GM18498 (cell line): Measurements from ENCODE around the gene ADAR.

Source experiments
- ATAC-seq: cut with Tn5 transposase; IDR thresholded peaks from one replicate; pipeline ENCODE4 v1.9.1; 2021; ENCODE audit warnings: mild to moderate bottlenecking, moderate library complexity; ENCODE audit not compliant: unreplicated experiment

Gene ADAR

DNA sequence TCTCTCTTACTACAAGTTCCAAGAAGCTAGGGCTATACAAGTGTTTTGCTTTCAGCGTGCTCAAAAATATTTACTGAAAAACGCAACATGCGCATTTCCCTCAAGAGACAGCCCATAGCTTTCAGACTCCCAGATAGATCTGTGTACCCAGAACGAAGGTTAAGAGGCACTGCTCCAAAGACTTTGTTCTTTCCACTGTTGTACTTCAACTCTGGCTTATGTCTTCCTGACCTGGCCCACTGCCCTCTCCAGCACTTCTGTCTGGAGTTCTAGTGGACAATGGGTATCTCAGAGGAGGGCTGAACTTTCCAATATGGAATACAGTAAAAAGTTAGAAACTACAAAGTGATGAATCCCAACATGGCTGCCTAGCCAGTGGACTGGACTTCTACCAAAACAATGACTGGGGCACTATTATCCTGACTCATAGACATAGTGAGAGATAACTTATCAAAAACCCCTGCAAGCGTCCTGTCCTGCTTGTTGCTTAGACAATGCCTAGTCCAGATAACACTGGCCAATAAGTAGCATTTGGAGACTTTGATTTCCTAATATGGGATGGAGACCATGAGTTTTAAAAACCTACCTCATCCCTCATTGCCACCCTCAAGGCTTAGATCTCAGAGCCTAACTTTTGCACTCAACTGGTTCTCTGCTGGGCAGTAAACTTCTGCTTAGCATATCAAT is 8.8 kb upstream of the ADAR start:
- no peak for ATAC-seq

DNA sequence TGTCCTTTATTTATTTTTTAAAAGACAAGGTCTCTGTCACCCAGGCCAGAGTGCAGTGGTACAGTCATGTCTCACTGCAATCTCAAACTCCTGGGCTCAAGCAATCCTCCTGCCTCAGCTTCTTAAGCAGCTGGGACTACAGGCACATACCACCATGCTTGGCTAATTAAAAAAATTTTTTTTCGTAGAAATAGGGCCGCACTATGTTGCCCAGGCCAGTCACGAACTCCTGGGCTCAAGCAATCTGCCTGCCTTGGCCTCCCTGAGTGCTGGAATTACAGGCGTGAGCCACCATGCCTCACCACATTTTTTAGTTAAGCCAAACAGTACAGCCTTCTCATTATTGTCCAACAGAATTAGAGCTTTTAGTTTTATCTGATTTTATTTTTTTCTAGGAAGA is 7.4 kb upstream of the ADAR start:
- no peak for ATAC-seq

DNA sequence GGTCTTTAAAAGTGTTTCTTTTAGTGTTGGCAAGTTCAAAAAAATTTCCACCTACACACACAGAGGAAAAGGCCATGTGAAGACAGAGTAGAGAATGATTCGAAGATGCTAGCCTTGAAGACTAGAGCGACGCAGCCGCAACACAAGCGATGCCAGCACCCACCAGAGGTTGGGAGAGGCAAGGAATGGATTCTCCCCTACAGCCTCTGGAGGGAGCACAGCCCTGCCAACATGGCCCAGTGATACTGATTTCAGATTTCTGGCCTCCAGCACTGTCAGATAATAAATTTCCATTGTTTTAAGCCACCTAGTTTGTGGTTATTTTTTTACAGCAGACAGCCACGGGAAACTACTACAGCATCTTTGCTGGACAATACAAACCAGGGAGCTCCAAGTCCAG is 6.9 kb upstream of the ADAR start:
- ATAC-seq = no peak

DNA sequence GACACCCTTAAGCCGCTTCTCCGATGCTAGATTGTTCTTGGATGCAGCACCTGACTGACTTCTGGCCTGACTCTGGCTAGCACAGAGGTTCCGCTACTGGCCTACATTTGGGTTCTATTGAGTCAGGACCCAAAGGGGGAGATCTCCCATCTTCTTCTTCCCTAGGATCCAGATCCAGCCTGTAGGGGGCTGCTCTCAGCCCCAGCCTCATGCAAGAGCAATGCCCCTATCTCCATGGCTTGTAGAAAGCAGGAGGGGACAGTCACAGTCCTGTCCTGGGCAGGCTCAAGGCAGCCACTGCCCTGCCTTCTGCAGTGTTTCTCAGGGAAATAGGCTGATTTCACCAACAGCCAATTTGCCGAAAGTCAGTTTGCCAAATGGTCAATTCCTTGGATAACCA is 6.3 kb upstream of the ADAR start:
- ATAC-seq = no peak

DNA sequence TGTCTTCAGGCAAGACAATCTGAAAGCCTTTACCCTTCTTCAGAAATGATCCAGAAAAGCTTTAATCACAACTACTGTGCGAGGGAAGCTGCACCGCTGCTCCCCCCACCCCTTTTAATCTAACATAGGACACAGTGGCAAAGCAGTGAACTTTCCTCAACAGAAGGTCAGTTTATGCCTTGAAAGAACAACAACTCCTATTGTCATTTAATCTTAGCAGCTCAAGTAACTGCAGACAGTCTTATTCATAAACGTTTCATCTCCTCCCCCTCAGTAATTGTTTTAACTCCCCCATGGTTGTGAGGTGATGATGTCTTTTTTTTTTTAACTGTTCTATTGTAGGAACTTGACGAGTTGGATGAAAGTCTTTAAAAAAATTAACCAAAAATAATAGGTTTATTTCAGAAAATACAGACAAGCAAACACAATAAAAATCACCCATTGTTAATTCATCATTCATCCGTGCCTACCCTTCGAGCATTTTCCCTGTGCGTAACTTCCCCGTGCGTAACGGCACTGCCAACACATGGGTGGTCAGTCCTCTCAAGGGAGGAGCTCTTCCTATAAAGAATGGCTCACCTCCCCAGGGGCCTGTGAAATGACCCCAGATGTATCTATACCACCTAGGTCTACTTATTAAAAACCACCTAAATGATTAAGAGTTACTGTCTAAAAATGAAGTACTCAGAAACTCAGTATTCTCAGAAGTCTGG is 3.3 kb upstream of the ADAR start:
- ATAC-seq = no peak

DNA sequence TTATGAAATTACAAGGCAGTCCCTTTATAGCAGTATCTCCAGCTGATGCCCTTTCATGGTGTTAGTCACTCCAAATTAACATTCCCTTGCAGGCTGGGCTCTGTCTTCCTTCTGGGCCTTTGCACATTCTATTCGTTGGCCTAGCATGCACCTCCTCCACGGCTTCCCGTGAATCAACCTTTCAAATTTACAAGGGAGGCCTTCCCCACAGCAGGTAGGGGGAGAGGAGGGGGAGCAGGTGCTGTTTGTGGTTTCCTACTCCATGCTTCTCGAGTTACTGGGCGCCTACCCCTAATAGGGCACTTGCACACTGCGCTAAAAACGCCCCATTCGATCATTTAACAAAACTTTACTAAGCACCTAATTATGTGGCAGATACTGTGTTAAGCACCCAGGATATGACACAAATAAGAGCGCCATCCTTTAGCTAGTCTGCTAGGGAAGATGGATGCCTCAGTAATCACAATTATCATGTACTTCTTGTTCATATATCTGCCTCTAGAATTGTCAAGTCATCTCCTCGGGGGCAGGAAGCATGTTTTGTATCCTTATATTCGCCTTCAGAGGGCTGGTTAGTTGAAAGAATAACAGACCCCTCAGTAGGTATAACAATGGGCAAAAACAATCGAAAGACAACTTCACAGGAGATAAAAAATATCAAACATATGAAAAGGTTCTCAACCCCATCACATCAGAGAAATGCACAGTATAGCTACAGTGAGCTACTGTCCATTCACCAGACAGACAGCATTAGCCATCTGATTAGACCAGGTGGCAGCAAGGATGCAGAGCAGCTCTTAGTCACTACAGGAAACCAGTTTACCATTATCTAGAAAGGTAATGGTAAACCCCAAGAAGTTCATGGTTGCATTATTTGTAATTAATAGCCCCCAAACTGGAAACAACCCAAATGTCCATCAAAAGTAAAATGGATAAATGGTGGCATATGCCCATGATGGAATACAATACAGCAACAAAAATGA is 1.7 kb upstream of the ADAR start:
- ATAC-seq = no peak

DNA sequence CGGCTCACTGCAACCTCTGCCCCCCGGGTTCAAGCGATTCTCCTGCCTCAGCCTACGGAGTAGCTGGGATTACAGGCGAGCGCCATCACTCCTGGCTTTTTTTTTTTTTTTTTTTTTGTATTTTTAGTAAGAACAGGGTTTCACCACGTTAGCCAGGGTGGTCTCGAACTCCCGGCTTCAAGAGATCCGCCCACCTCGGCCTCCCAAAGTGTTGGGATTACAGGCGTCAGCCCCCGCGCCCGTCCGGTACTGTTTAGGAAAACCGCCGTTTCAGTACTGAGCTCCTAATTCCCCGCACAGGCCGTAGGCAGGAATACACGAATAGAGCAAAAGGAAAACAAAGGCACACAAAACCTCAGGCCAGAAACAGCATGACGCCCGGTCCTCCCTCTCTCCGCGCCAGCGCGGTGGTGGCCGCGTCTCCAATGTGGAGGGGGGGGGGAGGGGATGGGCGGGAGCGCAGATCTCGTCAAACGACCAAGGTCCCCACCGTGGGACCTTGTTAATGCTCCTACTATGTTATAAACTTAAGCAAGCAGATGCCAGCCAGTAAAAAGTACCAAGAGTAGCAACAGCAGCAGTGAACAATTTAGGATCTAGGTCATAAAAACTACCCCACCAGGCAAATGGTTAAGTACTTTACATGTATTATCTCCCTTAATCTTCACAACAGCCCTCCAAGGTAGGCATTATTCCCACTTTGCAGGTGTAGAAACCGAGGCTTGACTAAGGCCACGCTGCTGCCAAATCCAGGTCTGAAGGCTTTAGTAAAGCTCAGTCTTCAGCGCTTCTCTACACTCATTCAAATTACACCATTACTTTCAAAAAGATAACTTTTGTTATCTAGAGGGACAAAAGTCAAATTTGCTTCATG is 648 bp upstream of the ADAR start:
- ATAC-seq = no peak

DNA sequence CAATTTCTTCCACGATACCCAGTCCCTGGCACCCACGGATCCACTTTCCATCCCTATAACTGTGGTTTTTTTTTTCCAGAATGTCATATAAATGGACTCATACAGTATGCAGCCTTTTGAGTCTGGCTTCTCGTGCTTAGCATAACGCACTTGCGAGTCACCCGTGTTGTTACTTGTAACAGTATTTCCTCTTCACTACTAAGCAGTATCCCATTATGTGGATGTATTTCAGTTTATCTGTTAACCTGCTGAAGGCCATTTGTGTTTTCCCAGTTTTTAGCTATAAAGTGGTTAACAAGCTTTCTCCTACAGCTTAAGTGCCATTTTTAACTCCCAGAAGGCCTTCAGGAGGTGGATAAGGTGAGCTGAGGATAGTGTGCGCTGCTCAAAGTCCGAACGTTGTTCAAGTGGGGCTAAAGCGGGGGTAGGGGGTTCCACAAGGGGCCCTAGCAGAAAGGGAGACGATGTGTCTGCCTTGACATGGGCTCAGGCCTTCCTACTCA is 829 bp downstream of the ADAR start:
- peak; percentile 19 for ATAC-seq

DNA sequence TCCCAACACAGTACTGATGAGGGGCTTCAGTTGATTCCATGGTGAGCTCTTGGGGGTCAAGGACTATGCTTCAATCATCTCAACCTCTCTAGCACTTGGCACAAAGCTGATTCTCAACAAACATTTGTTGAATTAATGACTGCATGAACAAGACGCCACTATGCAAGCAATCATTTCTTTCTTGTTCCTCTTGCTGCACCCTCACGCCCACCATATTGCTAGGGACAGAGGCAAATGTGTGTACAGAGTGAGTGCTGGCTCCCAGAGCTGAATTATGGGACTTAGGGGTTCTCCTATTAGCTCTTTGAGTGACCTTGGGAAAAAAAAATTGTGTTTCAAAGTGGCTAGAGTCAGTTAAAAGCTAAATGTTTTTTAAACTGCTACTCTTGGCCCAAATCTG is 2.5 kb downstream of the ADAR start:
- no peak for ATAC-seq

DNA sequence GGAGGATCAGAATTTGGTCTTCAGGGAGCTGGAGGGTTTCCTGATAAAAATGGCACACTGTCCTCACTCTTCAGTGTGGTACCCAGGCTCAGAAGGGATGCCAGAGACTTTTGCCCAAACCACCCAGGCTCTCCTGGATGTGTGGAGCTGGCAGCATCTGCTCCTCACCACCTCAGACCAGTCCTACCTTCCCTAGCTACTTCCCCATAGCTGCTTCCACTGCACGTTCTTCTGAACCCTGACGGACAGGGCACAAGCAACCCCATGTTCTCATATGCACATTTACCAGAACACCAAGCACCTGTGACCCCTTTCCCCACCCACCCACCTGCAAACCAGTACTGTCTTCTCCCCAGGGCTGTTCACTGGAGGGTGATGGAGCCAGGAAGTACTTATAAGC is 4.7 kb downstream of the ADAR start:
- ATAC-seq = no peak

DNA sequence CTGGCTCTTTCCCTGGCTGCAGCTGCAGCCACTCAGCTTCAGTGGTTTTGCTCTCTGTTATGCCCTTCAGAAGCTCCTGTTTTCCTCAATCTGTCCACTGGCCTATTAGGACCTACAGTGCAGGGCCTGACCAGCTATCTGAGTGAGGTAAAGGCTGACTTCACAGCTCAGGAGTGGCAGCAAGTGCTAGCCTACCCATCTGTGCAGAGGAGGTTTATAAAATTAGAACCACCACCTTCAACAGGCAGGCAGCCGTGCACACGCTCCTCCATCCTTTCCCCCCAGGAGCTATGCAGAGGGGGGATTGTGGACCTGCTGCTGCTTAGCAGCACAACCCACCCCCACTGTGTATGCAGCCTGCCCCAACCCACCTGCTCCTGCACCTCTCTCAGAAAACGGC is 8.3 kb downstream of the ADAR start:
- no peak for ATAC-seq

DNA sequence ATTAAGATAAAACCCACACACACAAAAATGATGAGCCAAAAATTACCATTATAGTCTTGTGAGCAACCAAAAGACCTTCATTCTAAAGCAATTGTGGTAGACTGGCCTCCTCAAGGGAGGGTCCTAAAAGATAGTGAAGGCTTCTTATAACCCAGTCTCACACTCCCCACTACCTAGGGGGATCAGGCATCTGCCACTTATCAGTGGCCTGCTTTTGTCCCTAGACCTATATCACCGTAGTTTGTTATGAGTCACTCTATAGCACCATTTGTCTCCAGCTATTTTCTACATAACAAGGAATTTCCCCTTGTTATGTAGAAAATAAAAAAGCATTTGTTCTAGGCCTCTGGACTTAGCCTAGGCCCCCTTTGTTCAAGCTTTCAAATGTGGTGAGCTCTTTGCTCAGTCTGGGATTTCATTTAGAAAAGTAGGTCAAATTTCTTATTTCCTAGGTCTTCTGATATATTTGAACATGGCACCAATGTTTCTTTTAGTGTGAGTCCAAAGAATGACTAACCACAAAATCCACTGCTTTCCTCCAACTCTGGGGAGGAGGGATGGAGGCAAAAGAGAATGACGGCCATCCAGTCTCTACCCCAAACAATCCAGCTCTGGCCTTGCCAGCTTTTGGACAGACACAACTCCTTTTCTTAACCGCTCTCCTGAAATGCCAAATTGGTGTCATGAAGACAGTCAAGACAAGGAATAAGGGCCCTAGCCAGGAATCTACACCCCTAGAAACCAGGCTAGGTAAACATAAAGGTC is 8.9 kb downstream of the ADAR start:
- ATAC-seq = no peak

DNA sequence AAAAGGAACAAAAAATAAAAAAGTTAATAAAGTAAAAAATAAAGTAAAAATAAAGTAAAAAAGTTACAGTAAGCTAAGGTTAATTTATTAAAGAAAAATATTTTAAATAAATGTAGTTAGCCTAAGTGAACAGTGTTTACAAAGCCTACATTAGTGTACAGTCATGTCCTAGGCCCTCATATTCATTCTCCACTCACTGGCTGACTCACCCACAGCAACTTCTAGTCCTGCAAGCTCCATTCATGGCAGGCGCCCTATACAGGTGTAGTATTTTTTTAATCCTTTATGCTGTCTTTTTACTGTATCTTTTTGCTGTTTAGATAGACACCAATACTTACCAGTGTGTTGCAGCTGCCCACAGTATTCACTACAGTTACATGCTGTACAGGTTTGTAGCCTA is 12.4 kb downstream of the ADAR start:
- ATAC-seq = no peak

DNA sequence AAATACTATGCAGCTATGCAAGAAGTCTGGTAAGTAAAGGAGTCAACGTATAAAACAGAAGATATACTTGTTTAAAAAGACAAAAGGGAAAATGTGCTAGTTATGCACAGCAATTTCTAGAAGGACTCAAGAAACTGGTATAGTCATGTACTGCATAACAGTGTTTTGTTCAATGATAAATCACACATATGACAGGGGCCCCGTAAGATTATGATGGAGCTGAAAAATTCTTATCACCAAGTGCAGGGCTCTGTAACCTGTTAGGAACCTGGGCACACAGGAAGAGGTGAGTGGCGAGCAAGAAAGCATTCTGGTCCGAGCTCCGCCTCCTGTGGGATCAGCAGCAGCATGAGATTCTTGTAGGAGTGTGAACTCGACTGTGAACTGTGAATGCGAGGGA is 13.2 kb downstream of the ADAR start:
- no peak for ATAC-seq

DNA sequence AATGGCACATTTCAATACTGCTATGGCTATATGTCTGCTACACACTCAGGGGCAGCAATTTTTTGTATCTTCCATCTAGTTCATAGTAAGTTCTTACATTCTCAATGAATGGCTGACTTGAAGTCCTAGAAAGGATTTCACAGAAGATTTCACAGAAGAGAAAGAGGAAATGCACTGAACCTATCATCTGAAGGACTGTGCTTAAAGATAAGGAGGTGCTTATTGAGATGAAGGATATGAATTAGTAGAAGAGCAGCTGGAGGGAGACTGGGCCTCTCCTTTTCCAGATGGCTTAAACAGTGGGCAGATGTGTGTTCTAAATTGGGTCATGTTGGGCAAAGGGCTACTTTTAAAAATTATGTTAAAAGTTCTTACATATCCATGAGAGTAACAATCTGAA is 14.6 kb downstream of the ADAR start:
- ATAC-seq = no peak

DNA sequence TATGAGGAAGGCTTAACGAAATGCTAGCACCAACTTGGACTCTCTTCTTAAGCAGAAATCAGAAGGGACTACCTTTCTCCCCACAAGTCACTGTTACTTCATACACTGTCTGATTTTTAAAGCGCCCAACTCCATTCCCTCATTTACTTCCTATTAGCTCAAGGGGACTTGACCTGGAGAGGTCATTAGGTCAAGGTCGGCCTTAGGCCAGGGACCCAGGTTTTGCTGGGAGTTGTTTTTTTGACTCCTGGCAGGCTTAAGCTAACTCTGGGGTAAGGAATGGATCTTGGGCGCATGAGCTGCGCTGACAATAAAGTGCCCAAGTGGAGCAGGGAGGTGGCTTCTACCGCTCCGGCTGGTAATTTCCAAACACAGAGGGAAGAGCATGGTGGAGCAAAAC is 16.8 kb downstream of the ADAR start:
- ATAC-seq = no peak

DNA sequence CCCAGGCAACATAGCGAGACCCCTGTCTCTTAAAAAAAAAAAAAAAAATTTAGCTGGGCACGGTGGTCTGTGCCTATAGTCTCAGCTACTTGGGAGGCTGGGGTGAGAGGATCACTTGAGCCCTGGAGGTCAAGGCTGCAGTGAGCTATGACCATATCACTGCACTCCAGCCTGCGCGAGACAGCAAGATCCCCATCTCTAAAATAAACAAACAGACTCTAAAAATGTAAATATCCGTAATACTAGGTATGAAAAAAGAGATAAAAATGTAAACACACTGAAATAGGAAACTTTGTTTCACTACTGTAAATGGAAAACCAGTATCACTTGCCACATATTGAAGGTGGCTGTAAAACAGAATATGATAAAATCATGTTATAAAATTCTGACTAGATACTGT is 17.2 kb downstream of the ADAR start:
- ATAC-seq = no peak

DNA sequence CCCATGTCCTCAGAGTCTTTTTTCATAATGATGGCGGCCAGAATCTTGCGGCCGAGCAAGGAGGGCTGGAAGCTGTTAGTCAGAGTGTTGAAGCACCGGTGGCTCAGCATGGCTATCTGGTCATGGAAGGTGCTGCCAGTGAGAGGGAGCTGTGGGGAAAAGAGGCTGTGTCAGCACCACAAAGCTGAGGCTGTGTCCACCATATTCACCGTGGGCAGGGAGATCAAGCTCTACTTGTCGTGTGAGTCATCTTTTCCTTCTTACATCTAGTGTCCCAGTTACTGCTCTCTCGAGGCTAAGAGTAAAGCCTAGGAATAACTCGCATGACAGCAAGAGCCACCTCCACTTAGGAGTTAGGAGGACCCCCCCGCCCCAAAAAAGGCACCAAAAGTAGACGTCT is 18.2 kb downstream of the ADAR start:
- ATAC-seq = no peak

DNA sequence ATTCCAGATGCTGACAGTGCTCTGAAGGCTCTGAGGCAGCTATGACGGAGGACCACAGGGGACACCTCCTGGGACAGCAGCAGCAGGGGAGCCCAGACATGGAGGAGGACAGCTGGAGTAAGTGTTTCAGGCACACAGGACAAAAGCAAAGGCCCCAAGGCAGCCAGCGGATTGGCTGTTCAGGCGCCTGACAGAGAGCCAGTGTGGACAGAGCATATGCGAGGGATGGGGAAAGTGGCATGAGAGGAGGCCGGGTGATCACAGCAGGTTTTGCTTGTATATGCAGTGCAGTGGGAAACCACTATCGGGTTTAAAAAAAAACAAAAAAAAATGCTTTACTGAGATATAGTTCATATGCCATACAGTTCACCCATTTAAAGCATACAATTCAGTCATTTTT is 21.3 kb downstream of the ADAR start:
- ATAC-seq = no peak

DNA sequence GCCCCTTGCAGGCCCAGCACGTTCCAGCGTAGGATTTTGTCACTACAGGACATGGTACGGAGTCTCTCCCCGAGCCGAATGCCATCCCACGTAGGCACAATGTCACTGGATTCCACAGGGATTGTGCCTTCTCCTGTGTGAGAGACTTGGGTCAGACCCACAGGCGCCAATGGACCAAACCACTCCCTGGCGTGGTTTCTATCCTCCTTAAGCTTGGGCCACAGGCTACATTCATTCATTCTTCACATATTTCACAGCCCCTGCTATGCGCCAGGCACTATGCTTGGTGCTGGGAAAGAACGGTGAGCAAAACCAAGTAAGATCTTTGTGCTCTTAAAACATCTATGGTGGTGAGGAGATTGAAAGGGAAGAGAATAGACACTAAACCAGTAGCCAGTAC is 21.8 kb downstream of the ADAR start:
- ATAC-seq = no peak
